ENCODE measurements around the gene SPRYD3.

DNA sequence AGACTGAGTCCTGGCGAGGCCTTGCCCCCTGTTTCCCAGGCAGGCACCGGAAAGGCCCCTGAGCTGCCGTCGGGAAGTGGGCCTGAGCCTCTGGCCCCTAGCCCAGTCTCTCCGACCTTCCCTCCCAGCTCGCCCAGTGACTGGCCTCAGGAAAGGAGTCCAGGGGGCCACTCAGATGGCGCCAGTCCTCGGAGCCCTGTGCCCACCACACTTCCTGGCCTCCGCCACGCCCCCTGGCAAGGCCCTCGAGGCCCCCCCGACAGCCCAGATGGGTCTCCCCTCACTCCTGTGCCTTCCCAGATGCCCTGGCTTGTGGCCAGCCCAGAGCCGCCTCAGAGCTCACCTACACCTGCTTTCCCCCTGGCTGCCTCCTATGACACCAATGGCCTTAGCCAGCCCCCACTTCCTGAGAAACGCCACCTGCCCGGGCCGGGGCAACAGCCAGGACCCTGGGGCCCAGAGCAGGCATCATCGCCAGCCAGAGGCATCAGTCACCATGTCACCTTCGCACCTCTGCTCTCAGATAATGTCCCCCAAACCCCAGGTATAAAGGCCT is 18.4 kb downstream of the SPRYD3 start:
- TF ChIP-seq CTCF (IDR thresholded peaks at IDR 0.05), result no peak
- TF ChIP-seq EP300 (IDR thresholded peaks at IDR 0.05; ENCODE audit: low read depth), result no peak

All from transverse colon (tissue), 3 donors.